GM10847 (cell line): ENCODE data around the gene TUBAL3.

Experiments
- POLR2A ChIP-seq: IDR thresholded peaks from 2 replicates; pipeline ENCODE4 v1.6.1; 2011; ENCODE audit not compliant: insufficient read length; ENCODE audit errors: extremely low read depth

Gene TUBAL3

DNA sequence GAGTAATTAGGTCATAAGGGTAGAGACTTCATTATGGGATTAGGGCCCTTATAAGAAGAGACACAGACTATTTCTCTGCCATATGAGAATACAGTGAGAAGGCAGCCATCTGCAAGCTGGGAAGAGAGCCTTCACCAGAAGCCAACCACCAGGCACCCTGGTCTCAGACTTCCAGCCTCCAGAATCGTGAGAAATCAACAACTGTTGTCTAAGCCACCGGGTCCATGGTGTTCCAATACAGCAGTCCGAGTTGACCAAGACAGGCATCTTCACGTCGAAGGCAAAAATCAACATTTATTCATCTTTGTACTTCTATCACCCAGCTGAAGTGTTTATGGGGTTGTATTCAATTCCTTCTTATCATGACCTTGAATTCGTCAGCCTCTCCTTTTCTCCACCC is 5.3 kb downstream of the TUBAL3 start:
- TF ChIP-seq POLR2A = no peak

DNA sequence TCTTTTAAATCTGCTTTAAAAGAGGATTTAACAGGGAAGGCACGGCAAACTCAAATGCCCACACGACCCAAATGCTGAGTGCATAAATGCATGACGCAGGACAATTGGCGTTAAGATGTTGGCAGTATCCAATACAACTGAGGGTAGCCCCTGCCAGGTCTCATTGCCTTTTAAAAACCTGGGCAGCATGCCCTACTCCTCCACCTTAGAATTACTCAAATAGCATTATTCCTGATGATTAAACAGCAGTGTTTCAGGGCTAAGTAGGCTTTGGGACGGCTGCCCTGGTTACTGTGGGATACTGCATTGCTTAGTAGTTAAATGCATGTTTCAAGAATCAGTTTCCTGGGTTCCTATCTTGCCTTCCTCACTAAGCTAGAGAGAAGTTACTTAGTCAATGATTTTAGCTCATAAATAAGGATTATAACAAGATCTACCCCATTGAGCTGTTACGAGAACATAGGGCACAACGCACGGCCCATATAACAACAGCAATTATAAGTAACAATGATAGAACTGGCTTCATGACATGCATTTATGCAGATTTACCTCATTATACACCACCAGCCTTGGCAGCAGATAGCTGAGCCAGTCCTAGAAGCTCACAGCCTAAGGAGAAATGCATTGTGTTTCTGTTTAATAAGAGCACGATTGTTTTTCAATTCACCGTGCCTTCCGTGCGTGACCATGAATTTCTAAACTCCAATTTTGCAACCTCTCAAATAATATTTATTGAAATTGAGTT is 7.9 kb downstream of the TUBAL3 start:
- TF ChIP-seq POLR2A = no peak

- TF ChIP-seq POLR2A = no peak
These were observed 9.5 kb downstream of the TUBAL3 start for GRCh38 chr10:5395168-5395567.

GRCh38 chr10:5393529-5393928 is 11.1 kb downstream of the TUBAL3 start:
- TF ChIP-seq POLR2A = no peak

- TF ChIP-seq POLR2A = no peak
These were observed 12.8 kb downstream of the TUBAL3 start for GRCh38 chr10:5391790-5392189.

- TF ChIP-seq POLR2A = no peak
These were observed 13.9 kb downstream of the TUBAL3 start for GRCh38 chr10:5390607-5391205.

DNA sequence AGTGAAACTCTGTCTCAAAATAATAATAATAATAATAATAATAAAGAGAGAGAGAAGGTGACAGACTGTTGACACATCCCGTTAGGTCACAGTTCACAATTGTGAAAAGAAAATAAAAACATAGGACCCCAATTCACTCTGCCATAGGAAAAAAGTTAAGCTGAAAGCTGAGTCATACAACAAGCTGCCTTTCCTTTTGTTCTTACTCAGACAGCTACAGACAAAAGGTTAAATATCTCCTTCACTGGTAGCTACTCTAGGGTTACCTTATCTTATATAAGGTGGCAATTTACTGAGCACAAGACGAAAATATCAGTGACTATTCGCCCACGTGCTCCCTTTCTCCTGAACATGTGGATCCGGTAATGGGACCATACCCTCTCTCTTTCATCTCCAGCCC is 17.5 kb downstream of the TUBAL3 start:
- TF ChIP-seq POLR2A = no peak

DNA sequence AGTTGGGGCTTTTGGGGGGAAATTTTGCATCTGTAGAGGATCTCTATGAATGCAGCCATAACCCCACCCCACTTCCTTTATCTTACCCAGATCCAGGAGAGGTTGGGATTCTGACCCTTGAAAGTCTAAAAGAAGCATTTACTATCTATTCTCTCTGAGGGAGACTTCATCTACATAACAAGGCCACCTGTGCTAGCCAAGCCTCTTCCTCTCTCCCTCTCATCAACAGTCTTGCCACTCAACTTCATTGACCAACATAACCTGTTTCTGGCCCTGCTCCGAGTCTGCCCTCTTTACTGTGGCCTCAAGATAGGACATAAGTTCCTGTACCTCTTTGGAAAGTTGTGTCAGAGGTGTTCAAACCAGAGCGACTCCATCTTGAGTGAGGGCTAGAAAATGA is 19.4 kb downstream of the TUBAL3 start:
- TF ChIP-seq POLR2A = no peak

GRCh38 chr10:5381187-5381586 is 23.4 kb downstream of the TUBAL3 start:
- no peak for TF ChIP-seq POLR2A

DNA sequence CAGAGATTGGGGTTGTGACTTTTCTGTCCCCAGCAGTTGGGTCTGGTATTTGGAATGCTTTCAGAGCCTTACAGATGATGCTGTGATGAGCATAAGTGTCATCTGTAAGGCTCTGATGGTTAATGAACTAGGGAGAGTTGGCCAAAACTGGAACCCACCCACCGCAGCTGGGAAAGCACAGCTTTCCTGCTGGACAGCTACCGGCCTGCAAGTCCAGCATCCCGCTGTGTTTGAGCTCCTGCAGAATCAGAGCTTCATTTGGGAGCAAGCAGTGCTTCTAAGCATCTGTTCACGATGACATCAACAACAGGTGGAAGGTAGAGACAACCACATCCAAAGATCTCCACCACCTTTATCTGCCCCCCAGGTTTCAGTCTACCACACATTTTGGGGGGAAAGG is 28.2 kb downstream of the TUBAL3 start:
- TF ChIP-seq POLR2A = no peak

DNA sequence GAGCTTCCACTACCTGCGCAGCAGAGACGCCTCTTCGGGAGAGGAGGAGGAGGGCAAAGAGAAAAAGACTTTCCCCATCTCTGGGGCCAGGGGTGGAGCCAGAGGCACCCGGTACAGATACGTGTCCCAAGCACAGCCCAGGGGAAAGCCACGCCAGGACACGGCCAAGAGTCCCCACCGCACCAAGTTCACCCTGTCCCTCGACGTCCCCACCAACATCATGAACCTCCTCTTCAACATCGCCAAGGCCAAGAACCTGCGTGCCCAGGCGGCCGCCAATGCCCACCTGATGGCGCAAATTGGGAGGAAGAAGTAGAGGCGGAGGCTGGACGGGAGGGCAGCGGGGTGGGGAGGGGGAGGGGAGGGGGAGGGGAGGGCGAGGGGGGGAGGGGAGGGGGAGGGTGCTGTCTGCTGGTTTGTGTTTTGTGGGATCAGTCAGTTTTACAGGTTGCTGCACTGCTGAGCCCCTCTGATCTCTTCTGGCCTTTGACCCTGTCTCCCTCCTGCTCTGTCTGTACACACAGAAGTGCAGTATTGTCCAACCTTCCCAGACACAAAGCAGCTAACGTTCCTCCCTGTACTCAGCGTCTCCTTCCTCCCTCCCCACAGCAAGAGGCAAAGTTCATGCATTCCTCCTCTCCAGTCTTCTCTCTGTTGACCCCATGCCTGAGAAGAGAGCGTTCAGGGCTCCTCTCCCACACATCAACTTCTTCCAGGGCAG is 30.6 kb downstream of the TUBAL3 start:
- TF ChIP-seq POLR2A = no peak

- no peak for TF ChIP-seq POLR2A
These were observed 31.3 kb downstream of the TUBAL3 start for GRCh38 chr10:5373307-5373706.

- no peak for TF ChIP-seq POLR2A
These were observed 33.9 kb downstream of the TUBAL3 start for GRCh38 chr10:5370493-5371352.

GRCh38 chr10:5369362-5370158 is 35.1 kb downstream of the TUBAL3 start:
- TF ChIP-seq POLR2A = no peak

- TF ChIP-seq POLR2A = no peak
These were observed 38.7 kb downstream of the TUBAL3 start for GRCh38 chr10:5365928-5366327.
